ENCODE measurements around the gene RAD23B. TPM values are rescaled to one million over a fixed set of nuclear protein-coding genes. Genes with fewer than 3 reads are reported as not detected.
A peak's percentile ranks its signal among the peaks of the same experiment; 100 is the strongest.

The RAD23B gene
- total and polyA plus RNA-seq, 2 of the 13 experiments (the other 11 are each of a cell fraction or from before 2014, with no cell fraction given) = 133 to 156 TPM

- ChIA-PET CTCF (ENCODE audit: low intra/inter-chr PET ratio, low total read pairs) (no interaction called here), POLR2A (interaction anchor here (1.1 to 4.6 kb wide), 4 partner anchors 25 to 82 kb away, joined by 3 to 29 read pairs (median 6); no protein-coding TSS in a partner anchor)
- H4K20me1 ChIP-seq (ENCODE audit: insufficient read depth, low read length) = peaks cover 61% of the 10 kb centered on the region
- TF ChIP-seq ZBTB42 (CRISPR knock-in tag; IDR thresholded peaks at IDR 0.05) = no peak
- TF ChIP-seq SRSF4 (IDR thresholded peaks at IDR 0.05; ENCODE audit: low read depth, low read length, poor library complexity, severe bottlenecking) = no peak
- peak; percentile 8; the same call in 1 of the 2 replicates for TF ChIP-seq ZNF800 (CRISPR knock-in tag; IDR thresholded peaks at IDR 0.05)
- TF ChIP-seq HOXA5 (CRISPR knock-in tag; IDR thresholded peaks at IDR 0.05) = 0 out of 2 replicates have a peak, but pooled peaks have one; percentile 1
- TF ChIP-seq HNRNPLL (IDR thresholded peaks at IDR 0.05; ENCODE audit: low read depth, low read length, poor library complexity, severe bottlenecking) = peak; percentile 26
- H3K9me3 ChIP-seq (ENCODE audit: low read length) = no peaks in the 10 kb centered on the region
- WGBS (ENCODE audit: low lambda C conversion rate) = 3% methylated on average over 6 of the region's 6 CpGs
- H3K79me2 ChIP-seq (ENCODE audit: insufficient read depth, low read length) = peaks cover 79% of the 10 kb centered on the region
- H3K27ac ChIP-seq (ENCODE audit: extremely low read length, insufficient read depth, low read length) = peak overlapping the region; percentile 98
- in situ Hi-C loops (cut with HindIII; ENCODE audit: extremely low pct_ligation_motif_present, low pct_unique_long_range_greater_than_20kb) (no loop called here), intact Hi-C loops (cut with micrococcal nuclease; ENCODE audit: unreplicated experiment) (loop anchor here (2.0 to 5.0 kb wide), 2 partner anchors 14 to 37 kb away; no protein-coding TSS in a partner anchor)
- H2AFZ ChIP-seq (ENCODE audit: low read length) = no peak overlapping the region
- H3K36me3 ChIP-seq (replicated peaks in 1 of 2; ENCODE audit: control insufficient read depth in 1 of 2, insufficient read depth in 2 of 2, low read length in 2 of 2) = no peaks in the 10 kb centered on the region; a peak in 1 of 5 replicates
- no peaks in the 10 kb centered on the region; a peak in 1 of 5 replicates for H3K27me3 ChIP-seq (ENCODE audit: control insufficient read depth in 1 of 2, insufficient read depth in 2 of 2, low read length in 2 of 2)
- FAIRE-seq (no peak), DNase-seq (ENCODE audit: low spot score) (no peak), ATAC-seq (no peak)
- H3K4me2 ChIP-seq (ENCODE audit: low read depth, low read length) = peak overlapping the region; percentile 85
- peak overlapping the region; percentile 97 for H3K9ac ChIP-seq (ENCODE audit: insufficient read depth, low read depth, low read length)
- peaks cover 63% of the 10 kb centered on the region for H3K4me1 ChIP-seq (ENCODE audit: insufficient read depth, low read length)
- H3K4me3 ChIP-seq (replicated peaks in 1 of 3; ENCODE audit: insufficient read depth in 1 of 3, low read depth in 2 of 3, low read length in 3 of 3) = peak overlapping the region; percentile 82 to 94 (median 87)
- BruUV-seq (replicated peaks) = no TSS peak
Observed at GRCh38 chr9:107285286-107285685, 2.2 kb downstream of the RAD23B start.

GRCh38 chr9:107286057-107286456 is 3.0 kb downstream of the RAD23B start:
- H3K9ac ChIP-seq (ENCODE audit: insufficient read depth, low read depth, low read length) = peak overlapping the region; percentile 97
- intact Hi-C loops (cut with micrococcal nuclease; ENCODE audit: unreplicated experiment) = loop anchor here (5.0 kb wide), 1 partner anchor 36 kb away; no protein-coding TSS in a partner anchor
- TF ChIP-seq POLR2A (IDR thresholded peaks at IDR 0.05; ENCODE audit: insufficient read depth in 1 of 2, low read depth in 2 of 2, low read length in 2 of 2) (no peak), HNF1A (IDR thresholded peaks at IDR 0.05; ENCODE audit: low read depth) (no peak), HNF1A (CRISPR knock-in tag; IDR thresholded peaks at IDR 0.05; ENCODE audit: borderline replicate concordance) (no peak)

More at GRCh38 chr9:107286057-107286456, 3.0 kb downstream of the RAD23B start:
- Histone ChIP-seq H3K79me2 (ENCODE audit: insufficient read depth, low read length) (peaks cover 86% of the 10 kb centered on the region), H4K20me1 (ENCODE audit: insufficient read depth, low read length) (peaks cover 69% of the 10 kb centered on the region), H3K36me3 (replicated peaks in 1 of 2; ENCODE audit: control insufficient read depth in 1 of 2, insufficient read depth in 2 of 2, low read length in 2 of 2) (no peaks in the 10 kb centered on the region; a peak in 1 of 5 replicates), H3K27ac (ENCODE audit: extremely low read length, insufficient read depth, low read length) (peak overlapping the region; percentile 98), H3K4me2 (ENCODE audit: low read depth, low read length) (peak overlapping the region; percentile 85), H3K9me3 (ENCODE audit: low read length) (no peaks in the 10 kb centered on the region), H3K27me3 (ENCODE audit: control insufficient read depth in 1 of 2, insufficient read depth in 2 of 2, low read length in 2 of 2) (no peaks in the 10 kb centered on the region; a peak in 1 of 5 replicates), H2AFZ (ENCODE audit: low read length) (no peak overlapping the region), H3K4me1 (ENCODE audit: insufficient read depth, low read length) (peaks cover 67% of the 10 kb centered on the region), H3K4me3 (replicated peaks in 1 of 3; ENCODE audit: insufficient read depth in 1 of 3, low read depth in 2 of 3, low read length in 3 of 3) (peak overlapping the region; percentile 82 to 94 (median 87))
- POLR2A ChIA-PET = interaction anchor here (1.1 to 1.6 kb wide), 5 partner anchors 12 to 81 kb away, joined by 3 to 7 read pairs (median 3); no protein-coding TSS in a partner anchor
- in situ Hi-C loops (cut with HindIII; ENCODE audit: extremely low pct_ligation_motif_present, low pct_unique_long_range_greater_than_20kb) = no loop called here
- no TSS peak for BruUV-seq (replicated peaks)
- ATAC-seq = no peak
- peak; percentile 55 for FAIRE-seq
- CTCF ChIA-PET (ENCODE audit: low intra/inter-chr PET ratio, low total read pairs) = no interaction called here
- DNase-seq (ENCODE audit: low spot score) = peak; percentile 64
- WGBS (ENCODE audit: low lambda C conversion rate) = 6% methylated on average over 2 of the region's 2 CpGs

All from HepG2 (cell line).